Stimulated activated CD8-positive, alpha-beta memory T cell treated with anti-CD3 and anti-CD28 coated beads, Interleukin-15, amount 100 ng/mL, for 4 hours (primary cell): ENCODE data around the gene CDC123.
"Not testable (repeated sequence)": the region's sequence is repeated elsewhere in the genome, so short reads cannot be mapped to it uniquely, and the experiment has no call there.

ENCODE experiments used
- DNase-seq, 2 donors: peaks; one replicate each; pipeline ENCODE4 v3.0.0-alpha.2; 2020; ENCODE audit warnings: low read depth in 2 of 2

Gene CDC123

DNA sequence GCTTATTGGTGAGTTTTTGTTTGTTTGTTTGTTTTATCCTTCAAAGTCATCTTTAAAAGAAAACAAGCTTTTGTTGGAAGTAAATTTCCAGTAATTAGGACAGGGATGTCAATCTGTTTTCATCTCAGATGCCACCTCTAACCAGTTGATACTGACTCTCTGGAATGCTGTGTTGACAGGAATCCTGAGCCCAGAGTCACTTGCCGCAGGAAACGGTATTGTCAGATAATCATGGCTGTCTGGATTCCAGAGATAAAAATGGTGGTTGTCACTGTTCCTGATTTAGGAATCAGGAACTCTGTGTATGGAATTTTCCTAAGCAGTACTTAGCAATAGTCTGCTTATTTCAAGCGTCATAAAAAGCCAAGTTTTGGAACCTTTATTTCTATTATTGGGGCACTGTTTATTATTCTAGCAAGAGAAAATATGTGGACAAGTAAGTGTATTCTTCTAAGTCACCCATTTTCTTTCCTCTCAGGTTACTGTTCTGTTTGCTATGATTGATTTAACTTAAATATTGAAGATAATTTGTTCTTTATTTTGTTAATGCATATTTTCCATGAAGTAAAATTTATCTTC is 39.2 kb downstream of the CDC123 start:
- DNase-seq, result no peak

DNA sequence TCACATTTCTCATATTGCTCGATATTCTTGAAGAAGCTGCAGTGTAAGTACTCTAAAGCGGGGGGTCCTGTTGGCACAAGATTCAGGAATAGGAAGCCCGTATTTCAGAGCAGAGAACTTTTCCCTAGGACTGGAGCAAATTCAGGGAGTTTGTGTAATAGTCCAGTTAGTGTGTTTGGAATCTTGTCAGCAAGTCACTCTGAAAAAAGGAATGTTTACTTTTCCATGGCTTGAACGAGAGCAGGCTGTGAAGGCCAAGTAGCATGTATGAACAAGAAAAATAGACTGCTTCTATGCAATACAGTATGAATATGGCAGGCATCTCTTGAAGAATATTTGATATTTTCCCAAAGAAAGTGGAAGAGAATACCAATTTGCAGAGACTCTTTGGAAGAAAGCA is 39.8 kb downstream of the CDC123 start:
- no peak for DNase-seq

DNA sequence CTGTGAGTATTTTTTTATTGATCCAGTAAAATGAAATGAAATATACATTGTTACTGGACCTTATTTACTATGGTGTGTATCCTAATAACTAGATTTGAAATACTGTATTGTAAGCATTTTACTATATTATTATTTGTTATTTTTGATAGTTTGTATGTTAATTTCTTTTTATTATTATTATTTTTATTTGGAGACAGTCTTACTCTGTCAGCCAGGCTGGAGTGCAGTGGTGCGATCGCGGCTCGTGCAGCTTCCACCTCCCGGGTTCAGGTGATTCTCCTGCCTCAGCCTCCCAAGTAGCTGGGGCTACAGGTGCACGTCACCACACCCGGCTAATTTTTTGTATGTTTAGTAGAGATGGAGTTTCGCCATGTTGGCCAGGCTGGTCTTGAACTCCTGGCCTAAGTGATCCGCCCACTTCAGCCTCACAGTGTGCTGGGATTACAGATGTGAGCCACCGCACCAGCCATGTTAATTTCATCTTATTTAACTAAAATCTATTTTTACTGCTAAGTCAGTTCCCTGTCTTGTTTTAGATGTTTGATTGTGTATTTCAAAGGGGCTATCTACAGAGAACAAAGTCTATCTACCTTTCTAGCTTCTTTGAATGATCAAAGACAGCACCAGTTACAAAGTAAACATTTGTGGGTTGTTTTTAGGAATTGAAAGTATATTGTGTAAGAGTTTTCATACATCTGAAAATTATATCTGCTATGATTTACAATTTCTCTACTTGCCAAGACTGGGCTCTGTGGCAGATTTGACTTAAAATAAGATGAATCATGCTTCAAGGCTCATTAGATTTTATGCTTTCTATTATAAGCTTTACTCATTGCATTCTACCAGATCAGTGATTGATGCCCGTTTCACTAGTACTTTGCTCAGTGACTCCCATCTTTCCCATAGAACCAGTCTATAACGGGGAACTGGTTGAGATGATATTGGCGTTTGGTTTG is 41.6 kb downstream of the CDC123 start:
- no peak for DNase-seq

DNA sequence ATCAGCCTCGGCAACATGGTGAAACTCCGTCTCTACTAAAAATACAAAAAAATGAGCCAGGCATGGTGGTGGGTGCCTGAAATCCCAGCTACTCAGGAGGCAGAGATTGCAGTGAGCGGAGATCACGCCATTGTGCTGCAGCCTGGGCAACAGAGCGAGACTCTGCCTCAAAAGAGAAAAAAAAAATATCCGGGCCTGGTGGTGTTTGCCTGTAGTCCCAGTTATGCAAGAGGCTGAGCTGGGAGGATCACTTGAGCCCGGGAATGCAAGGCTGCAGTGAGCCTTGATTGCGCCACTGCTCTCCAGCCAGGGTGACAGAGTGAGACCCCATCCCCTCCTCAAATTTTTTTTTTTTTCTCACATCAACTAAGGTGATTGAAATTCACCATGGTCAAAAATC is 42.8 kb downstream of the CDC123 start:
- DNase-seq, result no peak

DNA sequence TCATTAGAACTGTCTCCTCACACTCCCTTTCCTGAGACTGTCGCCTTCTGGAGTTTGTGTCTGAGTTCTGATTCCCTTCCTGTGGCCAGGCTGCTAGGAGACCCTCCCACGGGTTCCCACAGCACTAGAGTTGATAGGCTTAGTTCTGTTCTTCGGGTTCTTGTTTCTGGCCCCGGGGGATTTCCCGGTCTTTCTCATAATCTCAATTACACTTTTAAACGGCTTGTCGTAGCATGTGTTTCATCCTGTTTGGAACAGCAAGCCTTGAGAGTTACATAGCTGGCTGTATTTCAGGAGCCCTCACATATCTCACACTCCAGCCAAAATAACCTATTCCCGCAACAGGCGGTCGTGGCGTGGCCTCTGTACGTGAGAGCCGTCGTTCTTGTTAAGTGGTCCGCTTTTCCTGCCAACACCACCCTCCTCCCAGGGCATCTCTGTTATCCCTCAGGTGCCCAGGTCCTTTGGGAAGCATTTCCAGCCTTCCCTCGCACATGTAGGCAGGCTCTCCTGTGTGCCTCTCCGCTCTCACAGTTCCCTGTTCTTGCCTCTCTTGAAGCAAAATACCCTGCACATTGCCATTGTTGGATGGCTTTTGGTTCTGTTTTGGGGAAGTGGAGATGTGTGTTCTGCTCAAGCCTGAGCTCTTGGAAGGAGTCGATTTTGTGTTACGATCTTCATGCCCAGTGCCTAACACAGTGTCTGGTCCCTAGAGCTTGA is 46.0 kb downstream of the CDC123 start:
- DNase-seq, result no peak

DNA sequence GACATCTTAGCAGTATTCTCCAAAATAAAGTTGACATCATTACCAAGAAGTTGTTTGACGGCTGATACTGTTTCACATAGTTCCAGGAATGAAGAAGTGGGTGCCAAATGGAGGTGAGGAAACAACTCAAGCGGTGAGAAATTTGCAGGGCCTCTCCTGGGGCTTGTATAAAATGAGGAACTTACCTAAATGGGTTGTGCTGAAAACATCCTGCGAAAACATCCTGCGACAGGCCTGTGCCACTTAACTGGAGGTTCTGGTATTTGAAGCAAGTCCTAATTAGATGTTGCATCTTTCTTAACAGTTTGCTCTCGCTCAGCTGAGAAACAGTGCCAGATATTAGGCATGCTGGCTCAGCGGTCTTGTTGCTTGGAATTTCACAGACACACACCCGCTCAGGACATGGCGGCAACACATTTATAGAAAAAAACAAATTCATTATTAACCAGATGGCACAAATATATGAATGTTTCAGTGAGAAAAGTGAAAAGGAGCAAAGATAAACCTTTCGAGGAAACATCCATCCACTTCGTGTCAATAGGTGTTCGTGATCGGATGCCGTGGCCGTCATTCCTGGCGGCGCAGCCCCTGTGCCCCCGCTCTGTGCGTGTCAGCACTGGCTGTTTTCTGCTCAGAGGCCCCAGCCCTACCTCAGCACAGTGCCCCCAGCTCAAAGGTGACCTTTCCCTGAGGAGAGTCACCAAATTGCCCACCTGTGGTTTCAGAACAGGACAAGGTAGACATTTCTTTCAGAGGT is 48.1 kb downstream of the CDC123 start:
- no peak for DNase-seq

DNA sequence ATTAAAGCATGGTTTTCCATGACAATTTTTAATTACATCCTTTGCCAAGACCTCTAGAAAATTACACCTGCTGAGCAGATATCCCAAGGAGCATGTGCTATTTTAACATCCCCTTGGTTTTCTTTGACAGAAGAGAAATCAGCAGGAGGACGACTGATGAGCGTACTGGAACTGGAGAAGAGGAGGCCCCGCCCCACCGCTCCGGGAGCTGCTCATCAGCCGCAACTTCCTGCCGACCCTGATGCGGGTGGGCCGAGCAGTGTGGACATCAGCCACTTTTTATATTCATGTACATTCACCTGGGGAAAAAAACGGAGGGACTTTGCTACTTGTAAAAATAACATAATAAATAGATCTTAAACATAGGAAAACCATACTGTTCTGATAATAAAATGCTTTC is 54.2 kb downstream of the CDC123 start:
- no peak for DNase-seq

DNA sequence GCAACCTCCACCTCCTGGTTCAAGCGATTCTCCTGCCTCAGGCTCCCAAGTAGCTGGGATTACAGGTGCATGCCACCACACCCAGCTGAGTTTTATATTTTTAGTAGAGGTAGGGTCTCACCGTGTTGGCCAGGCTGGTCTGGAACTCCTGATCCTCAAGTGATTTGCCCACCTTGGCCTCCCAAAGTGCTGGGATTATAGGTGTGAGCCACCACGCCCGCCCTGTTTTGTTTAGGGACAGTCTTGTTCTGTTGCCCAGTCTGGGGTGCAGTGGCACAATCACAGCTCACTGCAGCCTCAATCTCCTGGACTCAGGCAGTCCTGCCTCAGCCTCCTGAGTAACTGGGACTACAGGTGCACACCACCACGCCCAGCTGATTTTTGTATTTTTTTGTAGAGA is 54.7 kb downstream of the CDC123 start:
- not testable (repeated sequence) for DNase-seq

DNA sequence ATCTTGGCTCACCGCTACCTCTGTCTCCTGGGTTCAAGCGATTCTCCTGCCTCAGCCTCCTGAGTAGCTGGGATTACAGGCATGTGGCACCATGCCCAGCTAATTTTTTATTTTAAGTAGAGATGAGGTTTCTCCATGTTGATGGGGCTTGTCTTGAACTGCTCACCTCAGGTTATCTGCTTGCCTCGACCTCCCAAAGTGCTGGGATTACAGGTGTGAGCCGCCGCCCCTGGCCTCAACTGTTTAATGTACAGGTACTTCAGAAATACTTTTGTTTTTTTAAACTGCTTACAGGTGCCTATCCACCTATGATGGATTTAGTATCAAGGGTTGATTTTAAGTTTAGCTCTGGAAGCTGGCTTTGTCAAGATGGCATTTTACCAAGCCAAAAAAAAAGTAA is 55.6 kb downstream of the CDC123 start:
- DNase-seq, result no peak

DNA sequence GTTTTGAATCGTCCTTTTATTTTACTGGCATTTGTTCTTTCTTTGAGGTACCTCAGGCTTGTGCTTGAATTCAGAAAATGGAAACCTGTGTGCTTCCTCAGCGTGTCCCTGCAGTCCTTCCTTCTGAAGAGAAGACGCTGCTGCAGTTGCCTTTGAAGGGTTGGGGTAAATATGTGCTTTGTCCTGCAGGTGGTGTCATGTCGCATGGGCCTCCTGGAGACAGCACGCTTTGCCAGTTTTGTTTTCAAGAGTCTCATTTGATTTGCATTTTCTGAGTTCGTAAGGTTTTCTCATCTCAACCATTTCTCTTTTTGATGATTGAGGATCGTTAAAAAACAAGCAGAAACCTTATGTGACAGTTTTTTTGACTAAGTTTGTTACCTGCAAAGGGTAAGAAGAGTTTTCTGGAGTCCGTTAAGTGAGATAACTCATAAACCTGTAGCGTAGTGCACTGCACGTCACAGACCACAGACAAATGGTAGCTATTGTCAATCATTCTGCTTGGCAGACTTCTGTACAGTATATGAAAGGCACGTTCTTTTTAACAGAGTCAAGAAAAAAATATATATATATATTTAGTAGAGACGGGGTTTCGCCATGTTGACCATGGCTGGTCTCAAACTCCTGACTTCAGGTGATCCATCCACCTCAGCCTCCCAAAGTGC is 57.0 kb downstream of the CDC123 start:
- DNase-seq, result no peak

DNA sequence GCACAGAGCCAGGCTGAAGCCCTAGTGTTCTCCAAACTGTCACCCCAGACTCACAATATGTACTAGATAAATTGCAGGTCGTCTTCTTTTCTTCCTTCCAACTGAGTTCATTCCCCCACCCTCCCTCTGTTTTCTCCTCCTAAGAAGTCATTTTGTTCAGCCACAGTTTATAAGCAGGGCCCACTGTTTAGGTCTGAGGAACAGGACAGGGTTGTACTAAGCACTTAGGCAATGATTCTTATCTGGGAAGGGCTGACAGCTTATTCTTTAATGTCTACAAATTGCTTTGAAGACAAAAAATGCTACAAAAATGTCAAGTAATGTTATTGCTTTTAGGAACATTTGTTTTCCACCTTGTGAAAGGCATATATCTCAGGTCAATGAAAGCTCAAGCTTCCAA is 59.1 kb downstream of the CDC123 start:
- no peak for DNase-seq

DNA sequence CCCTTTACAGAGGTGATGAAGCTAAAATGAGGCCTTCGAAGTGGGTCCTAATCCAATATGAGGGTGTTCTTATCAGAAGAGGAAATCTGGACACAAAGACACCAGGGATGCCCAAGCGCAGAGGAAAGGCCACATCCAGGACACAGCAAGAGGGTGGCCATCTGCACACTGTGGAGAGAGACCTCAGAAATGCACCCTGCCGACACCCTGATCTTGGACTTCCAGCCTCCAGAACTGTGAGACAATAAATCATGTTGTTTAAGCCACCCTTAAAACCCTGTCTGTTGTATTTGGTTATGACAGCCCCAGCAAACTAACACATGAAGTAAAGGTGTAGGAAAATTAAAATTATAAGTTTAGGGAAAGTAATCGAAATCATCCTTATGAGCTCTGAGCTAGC is 64.0 kb downstream of the CDC123 start:
- DNase-seq, result no peak

DNA sequence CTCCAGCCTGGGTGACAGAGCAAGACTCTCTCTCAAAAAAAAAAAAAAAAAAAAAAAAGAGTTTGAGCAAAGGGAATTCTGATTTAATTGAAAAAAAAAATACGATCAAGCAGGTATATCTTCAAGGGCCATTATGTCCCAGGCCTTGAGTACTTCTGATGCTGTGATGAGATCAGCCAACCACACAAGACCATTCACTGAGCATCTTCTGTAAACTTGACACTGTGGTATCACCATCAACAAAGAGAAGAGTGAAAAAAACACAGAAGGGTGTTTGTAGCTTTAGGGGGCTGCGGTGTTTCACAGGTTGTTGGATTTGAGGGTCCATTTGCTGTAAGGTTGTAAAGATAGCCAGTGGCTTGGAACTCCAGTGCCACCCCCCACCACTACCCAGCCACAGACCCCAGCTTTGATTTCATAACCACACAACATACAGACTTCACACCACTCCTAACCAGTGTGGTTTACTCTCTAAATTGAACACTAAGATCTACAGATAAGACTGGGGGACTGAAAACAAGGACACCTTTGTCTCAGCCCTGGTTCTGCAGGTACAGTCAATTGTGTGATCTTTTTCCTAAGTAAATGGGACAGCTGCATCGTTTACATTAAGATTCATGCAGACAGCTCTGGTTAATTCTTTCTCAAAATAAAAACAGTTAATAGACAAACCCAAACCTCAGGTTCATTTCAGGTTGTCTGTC is 66.4 kb downstream of the CDC123 start:
- DNase-seq, result no peak

DNA sequence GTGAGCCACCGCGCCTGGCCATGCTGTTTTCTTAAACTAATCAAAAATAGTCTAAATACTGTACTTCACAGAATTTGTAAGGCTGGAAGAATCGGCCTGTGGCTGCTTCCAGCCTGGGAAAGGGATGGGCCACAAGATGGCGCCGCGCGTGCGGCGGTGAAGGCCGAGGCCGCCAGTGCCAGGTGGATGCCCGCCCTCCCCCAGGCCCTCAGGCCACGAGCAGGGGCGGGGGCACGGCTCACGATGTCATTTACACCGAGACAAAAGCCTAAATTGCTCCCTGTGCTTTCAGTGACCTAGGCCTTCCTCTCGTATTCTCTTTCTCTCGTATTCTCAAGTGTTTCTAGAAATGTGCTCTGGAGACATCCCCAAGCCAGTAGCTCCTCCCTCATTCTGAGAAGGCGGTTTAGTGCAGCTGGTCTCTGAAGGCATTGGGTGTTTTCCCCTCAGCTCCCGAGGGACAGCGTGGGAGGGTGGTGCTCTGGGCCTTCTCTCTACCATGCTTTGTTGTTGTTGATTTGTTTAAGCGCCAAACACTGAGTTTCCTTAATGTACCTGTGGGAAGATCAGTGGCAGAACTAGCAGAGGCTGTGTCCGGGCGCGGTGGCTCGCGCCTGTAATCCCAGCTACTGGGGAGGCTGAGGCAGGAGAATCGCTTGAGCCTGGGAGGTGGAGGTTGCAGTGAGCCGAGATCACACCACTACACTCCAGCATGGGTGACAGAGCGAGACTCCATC is 68.4 kb downstream of the CDC123 start:
- peak; percentile 34 to 35 for DNase-seq

DNA sequence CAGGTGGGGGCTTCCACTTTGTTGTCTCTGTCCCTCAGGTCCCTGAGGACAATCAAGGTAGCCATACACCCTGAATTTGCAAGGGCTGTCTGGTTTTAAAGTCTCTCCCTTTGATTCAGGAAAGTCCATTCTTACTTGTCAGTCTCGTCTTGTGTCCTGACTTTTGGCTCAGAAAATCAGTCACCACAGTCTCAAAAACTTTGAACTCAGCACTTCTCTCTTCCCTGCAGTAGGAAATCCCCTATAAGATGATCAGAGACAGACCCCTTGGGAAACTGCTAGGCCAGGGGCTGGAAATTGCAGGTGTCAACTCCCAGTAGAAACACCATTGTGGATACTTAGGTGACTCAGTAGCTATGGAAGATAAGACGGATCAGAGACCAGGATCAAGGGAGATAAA is 73.1 kb downstream of the CDC123 start:
- DNase-seq, result no peak

DNA sequence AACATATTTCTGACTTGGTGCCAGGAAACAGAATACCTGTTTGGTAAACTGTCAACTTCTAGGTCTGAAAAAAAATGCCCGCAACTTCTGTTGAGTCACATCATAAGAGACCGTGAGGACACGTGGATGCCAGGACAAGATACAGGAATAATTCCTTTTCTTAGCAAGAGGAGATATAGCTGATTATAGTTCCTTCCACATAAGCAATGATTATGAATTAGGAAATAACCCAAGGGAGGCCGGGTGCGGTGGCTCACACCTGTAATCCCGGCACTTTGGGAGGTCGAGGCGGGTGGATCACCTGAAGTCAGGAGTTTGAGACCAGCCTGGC is 75.2 kb downstream of the CDC123 start:
- DNase-seq, result no peak

DNA sequence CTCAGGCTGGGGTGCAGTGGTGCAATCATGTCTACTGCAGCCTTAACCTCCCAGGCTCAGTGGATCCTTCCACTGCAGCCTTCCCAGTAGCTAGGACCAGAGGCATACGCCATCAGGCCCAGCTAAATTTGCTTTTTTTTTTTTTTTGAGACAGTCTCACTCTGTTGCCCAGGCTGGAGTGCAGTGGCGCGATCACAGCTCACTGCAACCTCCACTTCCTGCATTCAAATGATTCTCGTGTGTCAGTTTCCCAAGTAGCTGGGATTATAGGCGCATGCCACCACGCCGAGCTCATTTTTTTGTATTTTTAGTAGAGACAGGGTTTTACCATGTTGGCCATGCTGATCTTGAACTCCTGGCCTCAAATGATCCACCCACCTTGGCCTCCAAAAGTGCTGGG is 81.9 kb downstream of the CDC123 start:
- not testable (repeated sequence) for DNase-seq

DNA sequence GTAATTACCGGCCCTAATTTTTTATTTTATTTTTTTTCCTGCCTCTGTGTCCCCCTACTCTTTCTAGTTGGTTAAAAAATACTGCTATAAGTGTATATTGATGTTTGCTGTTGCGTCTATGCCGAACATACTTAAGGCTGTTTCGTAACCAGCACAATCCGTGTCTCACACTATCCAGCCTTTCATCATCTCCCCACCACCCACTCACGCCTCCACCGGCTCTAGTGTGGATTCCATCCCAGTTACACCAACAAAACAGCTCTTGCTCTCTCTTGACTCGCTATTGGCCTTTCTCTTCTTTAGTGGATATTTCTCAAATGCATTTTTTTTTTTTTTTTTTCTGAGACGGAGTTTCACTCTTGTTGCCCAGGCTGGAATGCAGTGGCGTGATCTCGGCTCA is 83.3 kb downstream of the CDC123 start:
- no peak for DNase-seq

DNA sequence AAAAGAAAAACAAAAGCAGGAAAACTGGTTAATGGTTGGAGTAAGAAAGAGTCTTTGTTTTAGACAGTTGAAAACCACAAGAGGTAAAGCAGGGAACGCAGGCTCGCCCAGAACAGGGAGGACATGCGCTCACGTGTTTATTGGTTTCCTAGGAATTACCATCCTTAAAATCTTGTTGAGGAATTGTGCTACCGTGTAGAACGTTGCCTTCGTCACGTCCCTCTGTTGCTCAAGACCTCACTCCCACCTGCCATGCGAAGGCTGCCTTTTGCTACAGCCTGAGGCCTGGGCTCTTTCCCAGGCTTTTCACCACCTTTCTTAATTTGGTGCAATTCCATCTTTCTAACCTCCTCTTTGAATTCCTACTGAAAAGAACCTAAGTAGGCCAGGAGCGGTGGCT is 91.8 kb downstream of the CDC123 start:
- DNase-seq, result no peak

DNA sequence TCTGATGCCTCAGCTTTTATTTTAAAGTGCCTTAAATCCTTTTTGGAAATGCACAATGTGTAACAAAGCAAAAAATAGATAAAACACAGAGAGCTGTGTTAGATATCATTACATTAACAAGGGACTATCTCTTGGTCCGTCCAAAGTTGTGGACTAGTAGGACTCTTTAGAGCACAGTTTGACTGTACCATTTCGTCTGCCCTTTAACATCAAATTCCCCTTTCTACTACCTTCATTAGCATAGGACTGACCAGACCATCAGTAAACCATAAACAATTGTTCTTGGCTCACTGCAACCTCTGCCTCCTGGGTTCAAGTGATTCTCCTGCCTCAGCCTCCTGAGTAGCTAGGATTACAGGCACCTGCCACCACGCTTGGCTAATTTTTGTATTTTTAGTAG is 101.8 kb downstream of the CDC123 start:
- DNase-seq, result not testable (repeated sequence)
